Thoracic aorta (tissue), 2 donors: Measurements from ENCODE around the gene MGAM2. TPM values are rescaled to one million over a fixed set of nuclear protein-coding genes. Genes with fewer than 3 reads are reported as not detected.

Source experiments
- ATAC-seq: fragments of 150-250 bp; one replicate; pipeline ENCODE4 v1.8.0; 2017; ENCODE audit warnings: low read depth; ENCODE audit not compliant: insufficient number of reproducible peaks, low FRiP score
- DNase-seq: peaks from one replicate; pipeline ENCODE4 v3.0.0-alpha.2; 2020; ENCODE audit warnings: low spot score
- H3K27ac ChIP-seq, 2 donors: fragments of 200-600 bp; sonication (generic); 1 replicate in 1 of 2; 2 replicates in 1 of 2; pipeline ENCODE4 v1.5.1; 2016; ENCODE audit warnings: mild to moderate bottlenecking in 2 of 2, moderate library complexity in 2 of 2
- H3K27me3 ChIP-seq: fragments of 200-600 bp; sonication (generic); replicated peaks from 2 replicates; pipeline ENCODE4 v1.6.0; 2016; ENCODE audit warnings: mild to moderate bottlenecking; ENCODE audit not compliant: insufficient read depth
- H3K36me3 ChIP-seq: fragments of 200-600 bp; sonication (generic); one replicate; pipeline ENCODE4 v1.5.1; 2016
- H3K4me1 ChIP-seq, 2 donors: fragments of 200-600 bp; sonication (generic); 1 replicate in 1 of 2; 2 replicates in 1 of 2; pipeline versions ENCODE4 v1.5.1 to v1.6.0; 2016; ENCODE audit warnings: low read depth in 2 of 2, mild to moderate bottlenecking in 1 of 2; ENCODE audit not compliant: control insufficient read depth in 1 of 2
- H3K4me3 ChIP-seq: fragments of 200-600 bp; sonication (generic); 2 replicates; pipeline ENCODE4 v1.5.1; 2016; ENCODE audit warnings: mild to moderate bottlenecking
- H3K9me3 ChIP-seq: fragments of 200-600 bp; sonication (generic); 2 replicates; pipeline ENCODE4 v1.5.1; 2016
- total RNA-seq, 2 donors: library from RNA; depleted of rRNA; stranded (reverse); fragments of >200 nt; gene quantifications; one replicate each; pipeline versions ENCODE4 v1.1.0 to v1.2.3, GENCODE V29; 2016
- TF ChIP-seq, protein P1 (sequence below): fragments of 200-600 bp; sonication (generic); IDR thresholded peaks from one replicate; pipeline ENCODE4 v1.5.1; 2019; ENCODE audit warnings: antibody characterized with exemption

The MGAM2 gene
- total RNA-seq, 2 donors from 2014 or later = 0.49 to 0.54 TPM

DNA sequence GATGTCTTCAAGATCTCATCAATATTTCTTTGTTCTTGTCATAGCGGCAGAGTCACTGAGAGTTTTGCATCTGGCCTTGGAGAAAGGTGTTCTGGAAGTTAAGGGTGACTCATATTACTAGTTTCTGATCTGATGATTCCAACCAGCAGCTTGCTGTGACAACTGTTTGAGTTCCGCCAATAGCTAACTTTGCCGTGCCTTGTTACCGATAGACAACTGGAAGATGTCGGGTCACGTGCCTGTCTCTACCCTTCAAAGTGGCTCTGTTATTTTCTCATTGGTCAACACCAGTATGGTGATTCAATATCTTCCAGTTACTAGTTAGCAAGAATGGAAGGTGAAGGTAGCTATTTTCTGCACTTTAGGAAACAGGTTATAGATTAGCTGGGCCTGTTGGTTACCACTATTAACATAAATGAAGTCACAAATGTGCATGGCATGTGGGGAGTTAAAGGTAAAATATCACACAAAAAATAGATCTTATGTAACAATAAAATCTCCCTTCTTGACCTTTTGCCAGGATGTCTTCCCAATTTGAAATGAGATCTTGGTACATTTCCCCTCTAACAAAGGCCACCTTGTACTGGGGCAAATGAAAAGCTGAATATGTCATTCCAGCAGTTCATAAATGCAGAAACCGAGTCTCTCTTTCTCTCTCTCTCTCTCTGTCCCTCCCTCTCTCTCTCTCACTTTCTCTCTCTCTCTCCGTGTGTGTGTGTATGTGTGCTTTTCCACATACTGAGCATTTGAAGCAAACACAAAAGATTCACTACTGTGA is 2.6 kb upstream of the MGAM2 start:
- H3K36me3 ChIP-seq = no peaks in the 10 kb centered on the region
- H3K27me3 ChIP-seq = no peaks in the 10 kb centered on the region
- no peak overlapping the region for H3K4me3 ChIP-seq
- no peaks in the 10 kb centered on the region for H3K9me3 ChIP-seq
- no peaks in the 10 kb centered on the region for H3K4me1 ChIP-seq
- H3K27ac ChIP-seq = no peak overlapping the region
- DNase-seq = no peak
- TF ChIP-seq, protein P1, sequence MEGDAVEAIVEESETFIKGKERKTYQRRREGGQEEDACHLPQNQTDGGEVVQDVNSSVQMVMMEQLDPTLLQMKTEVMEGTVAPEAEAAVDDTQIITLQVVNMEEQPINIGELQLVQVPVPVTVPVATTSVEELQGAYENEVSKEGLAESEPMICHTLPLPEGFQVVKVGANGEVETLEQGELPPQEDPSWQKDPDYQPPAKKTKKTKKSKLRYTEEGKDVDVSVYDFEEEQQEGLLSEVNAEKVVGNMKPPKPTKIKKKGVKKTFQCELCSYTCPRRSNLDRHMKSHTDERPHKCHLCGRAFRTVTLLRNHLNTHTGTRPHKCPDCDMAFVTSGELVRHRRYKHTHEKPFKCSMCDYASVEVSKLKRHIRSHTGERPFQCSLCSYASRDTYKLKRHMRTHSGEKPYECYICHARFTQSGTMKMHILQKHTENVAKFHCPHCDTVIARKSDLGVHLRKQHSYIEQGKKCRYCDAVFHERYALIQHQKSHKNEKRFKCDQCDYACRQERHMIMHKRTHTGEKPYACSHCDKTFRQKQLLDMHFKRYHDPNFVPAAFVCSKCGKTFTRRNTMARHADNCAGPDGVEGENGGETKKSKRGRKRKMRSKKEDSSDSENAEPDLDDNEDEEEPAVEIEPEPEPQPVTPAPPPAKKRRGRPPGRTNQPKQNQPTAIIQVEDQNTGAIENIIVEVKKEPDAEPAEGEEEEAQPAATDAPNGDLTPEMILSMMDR = no peak
- ATAC-seq = no peak

DNA sequence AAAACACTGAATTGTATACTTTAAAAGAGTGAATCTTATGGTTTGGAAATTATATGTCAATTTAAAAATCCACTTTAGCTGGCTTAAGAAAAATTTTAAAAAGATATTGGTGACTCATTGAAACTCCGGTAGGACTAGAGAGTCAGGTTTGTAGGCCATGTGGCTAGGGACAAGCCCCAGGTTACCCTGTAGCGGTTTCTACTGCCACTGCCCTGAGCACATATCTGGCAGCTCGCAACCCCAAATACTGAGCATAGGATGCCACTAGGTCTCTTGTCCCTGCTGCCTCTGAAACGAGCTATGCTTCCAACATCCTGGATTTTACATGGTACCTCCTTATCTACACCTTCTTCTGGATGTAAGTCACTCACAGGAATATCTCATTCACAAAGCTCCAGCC is 1.4 kb upstream of the MGAM2 start:
- TF ChIP-seq, protein P1 = no peak
- ATAC-seq = no peak
- no peaks in the 10 kb centered on the region for H3K27me3 ChIP-seq

DNA sequence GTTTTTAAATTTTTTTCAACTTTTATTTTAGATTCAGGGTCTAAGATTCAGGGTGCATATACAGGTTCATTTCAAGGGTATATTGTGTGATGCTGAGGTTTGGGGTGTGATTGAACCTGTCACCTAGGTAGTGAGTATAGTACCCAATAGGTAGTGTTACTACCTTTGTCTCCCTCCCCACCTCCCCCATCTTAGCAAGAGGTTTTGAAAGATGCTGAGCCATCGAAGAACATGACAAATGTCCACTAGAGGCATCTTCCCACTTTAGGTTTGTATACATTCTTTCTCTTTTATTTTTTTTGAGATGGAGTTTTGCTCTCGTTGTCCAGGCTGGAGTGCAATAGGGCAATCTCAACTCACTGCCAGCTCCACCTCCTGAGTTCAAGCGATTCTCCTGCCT is 880 bp upstream of the MGAM2 start:
- no peaks in the 10 kb centered on the region for H3K4me1 ChIP-seq
- H3K27ac ChIP-seq = no peak overlapping the region
- H3K36me3 ChIP-seq = no peaks in the 10 kb centered on the region
- no peak overlapping the region for H3K4me3 ChIP-seq
- no peak for DNase-seq
- no peaks in the 10 kb centered on the region for H3K27me3 ChIP-seq
- no peaks in the 10 kb centered on the region for H3K9me3 ChIP-seq
- TF ChIP-seq, protein P1 = no peak
- ATAC-seq = no peak

More for the DNA sequence above, 1.4 kb upstream of the MGAM2 start:
- no peak for DNase-seq
- no peaks in the 10 kb centered on the region for H3K4me1 ChIP-seq
- H3K36me3 ChIP-seq = no peaks in the 10 kb centered on the region
- no peak overlapping the region for H3K4me3 ChIP-seq
- no peak overlapping the region for H3K27ac ChIP-seq
- H3K9me3 ChIP-seq = no peaks in the 10 kb centered on the region

DNA sequence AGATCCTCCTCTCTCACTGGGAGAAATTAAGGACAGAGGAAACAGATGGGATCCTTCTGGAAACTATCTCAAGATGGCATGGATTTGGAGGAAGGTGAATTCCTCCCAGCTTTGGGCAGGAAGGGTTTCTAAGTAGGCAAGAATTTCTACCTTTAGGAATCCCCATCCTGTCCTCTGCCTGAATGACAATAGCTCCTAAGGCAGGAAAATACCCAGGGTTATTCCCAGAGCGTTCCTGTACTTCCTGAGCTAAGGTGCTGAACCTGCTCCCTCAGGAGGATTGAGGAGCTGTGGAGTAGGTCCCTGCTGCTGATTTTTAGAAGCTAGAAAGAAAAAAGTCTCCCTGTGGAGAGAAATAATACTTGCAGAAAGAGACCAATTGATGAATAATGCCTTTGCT is 568 bp downstream of the MGAM2 start:
- H3K27me3 ChIP-seq = no peaks in the 10 kb centered on the region
- no peaks in the 10 kb centered on the region for H3K4me1 ChIP-seq
- ATAC-seq (no peak), DNase-seq (no peak)
- TF ChIP-seq, protein P1 = no peak
- no peaks in the 10 kb centered on the region for H3K36me3 ChIP-seq
- H3K9me3 ChIP-seq = no peaks in the 10 kb centered on the region
- H3K4me3 ChIP-seq = no peak overlapping the region
- no peak overlapping the region for H3K27ac ChIP-seq

DNA sequence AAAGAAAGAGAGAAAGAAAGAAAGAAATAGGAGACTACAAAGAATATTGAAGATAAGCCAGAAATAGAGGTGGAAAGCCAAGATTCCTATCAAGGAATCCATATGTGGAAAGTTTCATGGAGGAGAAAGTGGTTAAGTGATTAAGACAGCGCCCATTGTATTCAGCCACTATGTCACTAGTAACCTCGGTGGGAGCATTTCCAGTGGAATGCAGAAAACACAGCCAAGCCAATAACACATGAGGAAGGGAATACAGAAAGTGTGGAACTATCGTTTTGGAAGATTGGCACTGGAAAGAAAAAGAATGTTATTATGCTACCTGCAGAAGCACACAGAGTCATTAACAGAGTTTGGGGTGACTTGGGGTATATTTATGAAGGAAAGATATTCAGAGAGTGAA is 2.7 kb downstream of the MGAM2 start:
- TF ChIP-seq, protein P1 = no peak
- DNase-seq = no peak
- no peak for ATAC-seq

More for the DNA sequence above, 2.7 kb downstream of the MGAM2 start:
- H3K4me3 ChIP-seq = no peak overlapping the region
- no peaks in the 10 kb centered on the region for H3K4me1 ChIP-seq
- no peaks in the 10 kb centered on the region for H3K27me3 ChIP-seq
- H3K36me3 ChIP-seq = no peaks in the 10 kb centered on the region
- H3K27ac ChIP-seq = no peak overlapping the region
- H3K9me3 ChIP-seq = no peaks in the 10 kb centered on the region
